GM21526 (cell line): ENCODE results near the gene A4GALT.
"Not testable (repeated sequence)": the region's sequence is repeated elsewhere in the genome, so short reads cannot be mapped to it uniquely, and the experiment has no call there.

Source experiments
- ATAC-seq: cut with Tn5 transposase; IDR thresholded peaks from one replicate; pipeline ENCODE4 v1.9.1; 2021; ENCODE audit warnings: moderate library complexity; ENCODE audit not compliant: unreplicated experiment, low FRiP score

A4GALT gene

GRCh38 chr22:42743501-42743991 is 22.9 kb upstream of the A4GALT start:
- ATAC-seq = no peak

DNA sequence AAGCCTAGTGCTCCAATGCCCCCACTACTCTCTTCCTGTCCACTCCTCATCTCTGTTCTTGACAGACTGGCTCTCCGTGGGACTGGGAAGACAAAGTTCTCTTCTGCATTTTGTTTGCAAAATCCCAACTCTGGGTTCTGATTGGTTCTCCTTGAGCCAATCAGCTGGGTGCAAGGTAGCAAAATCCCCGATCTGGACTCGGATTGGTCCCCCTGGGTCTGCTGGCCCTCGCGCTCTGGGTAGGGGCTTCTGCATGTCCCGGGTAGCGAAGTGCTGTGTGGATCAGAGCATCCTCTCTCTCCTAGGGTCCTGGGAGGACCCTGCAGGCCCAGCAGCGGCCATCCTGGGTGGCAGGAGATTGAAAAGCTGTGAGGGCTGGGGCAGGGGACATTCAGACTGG is 22.3 kb upstream of the A4GALT start:
- no peak for ATAC-seq

DNA sequence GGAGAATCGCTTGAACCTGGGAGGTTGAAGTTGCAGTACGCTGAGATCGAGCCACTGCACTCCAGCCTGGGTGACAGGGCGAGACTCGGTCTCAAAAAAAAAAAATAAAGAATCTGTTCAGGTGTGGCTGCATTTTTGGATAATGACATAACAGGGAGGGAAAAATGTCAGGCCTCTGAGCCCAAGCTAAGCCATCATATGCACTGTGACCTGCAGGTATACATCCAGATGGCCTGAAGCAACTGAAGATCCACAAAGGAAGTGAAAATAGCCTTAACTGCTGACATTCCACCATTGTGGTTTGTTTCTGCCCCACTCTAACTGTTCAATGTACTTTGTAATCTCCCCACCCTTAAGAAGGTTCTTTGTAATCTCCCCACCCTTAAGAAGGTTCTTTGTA is 19.6 kb upstream of the A4GALT start:
- not testable (repeated sequence) for ATAC-seq

DNA sequence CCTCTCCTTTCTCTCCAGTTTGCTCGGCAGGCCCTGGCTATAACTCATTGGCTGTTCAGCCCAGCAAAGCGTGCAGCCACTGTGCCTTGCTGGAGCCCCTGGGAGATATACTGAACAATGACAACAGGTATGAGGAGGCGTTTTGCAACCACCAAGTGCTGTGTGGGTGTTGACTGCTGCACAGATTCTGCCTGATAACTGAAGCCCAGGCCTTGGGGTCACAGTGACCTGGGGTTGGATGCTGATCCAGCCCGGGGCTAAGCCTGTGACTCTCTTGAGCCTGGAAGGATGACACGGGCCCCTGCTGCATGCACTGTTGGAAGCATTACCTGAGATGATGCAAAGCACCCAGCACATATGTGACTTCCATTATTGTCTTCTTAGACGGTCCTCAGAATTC is 13.7 kb upstream of the A4GALT start:
- no peak for ATAC-seq

DNA sequence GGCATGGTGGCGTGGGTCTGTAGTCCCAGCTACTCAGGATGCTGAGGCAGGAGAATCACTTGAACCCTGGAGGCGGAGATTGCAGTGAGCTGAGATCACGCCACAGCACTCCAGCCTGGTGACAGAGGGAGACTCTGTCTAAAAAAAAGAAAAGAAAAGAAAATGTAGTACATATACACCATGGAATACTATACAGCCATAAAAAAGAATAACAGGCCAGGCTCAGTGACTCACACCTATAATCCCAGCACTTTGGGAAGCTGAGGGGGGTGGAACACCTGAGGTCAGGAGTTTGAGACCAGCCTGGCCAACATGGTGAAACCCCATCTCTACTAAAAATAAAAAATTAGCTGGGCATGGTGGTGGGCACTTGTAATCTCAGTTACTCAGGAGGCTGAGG is 12.7 kb upstream of the A4GALT start:
- not testable (repeated sequence) for ATAC-seq

DNA sequence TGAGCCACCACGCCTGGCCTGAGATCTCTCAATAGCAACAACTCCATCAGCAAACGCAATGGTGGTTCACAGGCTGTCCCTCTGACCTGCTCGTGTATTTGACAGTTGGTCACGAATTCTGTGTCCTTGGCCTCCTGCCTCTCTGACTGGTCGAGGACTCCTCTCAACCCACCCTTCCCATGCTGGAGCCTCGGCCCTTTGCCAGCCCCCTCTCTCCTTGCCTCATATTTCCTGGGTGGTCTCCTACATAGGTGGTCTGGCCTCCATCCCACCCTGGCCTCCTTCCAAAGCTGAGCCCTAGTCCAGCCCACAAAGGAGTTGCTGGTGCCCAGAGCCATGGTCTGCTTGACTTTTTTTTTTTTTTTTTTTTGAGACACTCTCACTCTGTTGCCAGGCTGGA is 11.4 kb upstream of the A4GALT start:
- no peak for ATAC-seq

- ATAC-seq = no peak
Measured at GRCh38 chr22:42726811-42727210, 6.1 kb upstream of the A4GALT start.

GRCh38 chr22:42725606-42726355 is 5.1 kb upstream of the A4GALT start:
- no peak for ATAC-seq

- no peak for ATAC-seq
Measured at GRCh38 chr22:42724062-42724461, 3.4 kb upstream of the A4GALT start.

GRCh38 chr22:42721045-42721434 is 370 bp upstream of the A4GALT start:
- ATAC-seq = no peak

- no peak for ATAC-seq
Measured at GRCh38 chr22:42719656-42720262, 911 bp downstream of the A4GALT start.

GRCh38 chr22:42719133-42719532 is 1.5 kb downstream of the A4GALT start:
- no peak for ATAC-seq

DNA sequence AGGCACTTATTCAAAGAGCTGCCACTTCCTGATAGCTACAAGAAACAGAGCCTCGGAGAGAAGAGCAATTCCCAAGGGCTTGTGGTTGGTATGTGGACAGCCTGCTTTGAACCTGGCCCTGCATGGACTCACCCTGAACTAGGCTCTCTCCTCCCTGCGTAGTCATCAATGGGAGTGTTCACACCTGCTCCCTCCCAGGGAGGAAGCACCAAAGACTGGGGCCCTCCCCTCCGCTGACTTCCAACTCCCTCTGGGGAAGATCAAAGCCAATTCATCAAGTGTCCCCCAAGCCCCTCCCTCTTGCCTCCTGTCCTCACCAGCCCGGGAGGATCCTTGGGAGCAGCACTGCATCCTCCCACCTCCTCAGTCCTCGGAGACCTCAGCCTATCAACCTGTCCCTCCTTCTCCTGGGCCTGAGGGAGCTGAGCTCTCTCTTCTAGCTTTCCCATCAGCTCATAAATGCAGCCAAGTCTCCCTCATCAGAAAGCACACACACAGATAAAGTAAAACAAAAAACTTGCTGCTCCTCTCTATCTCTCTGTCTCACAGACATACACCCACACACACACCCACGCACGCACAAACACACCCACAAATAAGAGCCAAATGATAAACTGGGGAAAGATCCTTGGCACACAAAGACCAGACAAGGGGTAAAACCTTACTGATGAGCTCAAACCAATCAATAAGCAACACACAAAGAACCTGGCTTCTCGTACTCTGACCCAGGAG is 3.3 kb downstream of the A4GALT start:
- ATAC-seq = no peak

DNA sequence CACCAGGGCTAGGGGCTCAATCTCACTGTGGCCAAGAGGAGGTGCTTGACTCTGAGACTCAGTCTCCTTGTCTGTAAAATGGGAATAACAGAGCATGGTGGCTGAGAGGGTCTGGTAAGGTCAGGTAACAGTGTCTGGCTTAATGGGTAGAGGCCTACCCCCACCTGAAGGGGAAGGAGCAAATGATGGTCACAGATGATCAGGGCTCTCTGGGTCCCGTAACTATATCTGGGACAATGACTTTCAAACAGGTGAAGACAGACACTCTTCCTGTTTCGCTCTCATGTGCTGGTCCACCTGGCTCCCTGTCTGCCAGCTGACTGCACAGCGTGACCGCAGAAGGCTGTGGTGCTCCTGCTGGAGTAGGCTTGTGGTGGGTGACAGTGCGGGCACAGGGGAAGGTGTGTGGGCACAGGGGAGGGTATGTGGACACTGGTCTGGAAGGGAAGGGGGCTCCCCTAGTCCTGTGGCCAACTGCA is 4.0 kb downstream of the A4GALT start:
- ATAC-seq = no peak

DNA sequence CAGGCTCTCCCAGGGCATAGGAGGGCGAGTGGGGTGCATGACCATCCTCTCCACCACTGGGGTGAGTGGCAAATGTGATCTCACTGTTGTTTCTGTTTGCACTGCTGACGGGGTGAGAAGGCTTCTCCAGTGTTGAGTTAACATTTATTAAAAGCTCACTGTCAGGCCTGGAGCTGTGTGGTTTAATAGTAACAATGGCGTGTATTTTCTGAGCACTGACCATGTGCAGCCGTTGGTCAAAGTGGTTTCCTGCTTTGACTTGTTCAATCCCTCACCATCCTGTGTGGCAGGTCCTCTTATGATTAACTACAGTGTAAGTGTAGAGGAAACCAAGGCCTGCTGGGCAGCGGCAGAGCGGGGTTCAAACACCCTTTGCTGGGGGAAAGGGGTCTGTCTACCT is 4.4 kb downstream of the A4GALT start:
- no peak for ATAC-seq

- ATAC-seq = no peak
Measured at GRCh38 chr22:42714768-42715390, 5.8 kb downstream of the A4GALT start.

DNA sequence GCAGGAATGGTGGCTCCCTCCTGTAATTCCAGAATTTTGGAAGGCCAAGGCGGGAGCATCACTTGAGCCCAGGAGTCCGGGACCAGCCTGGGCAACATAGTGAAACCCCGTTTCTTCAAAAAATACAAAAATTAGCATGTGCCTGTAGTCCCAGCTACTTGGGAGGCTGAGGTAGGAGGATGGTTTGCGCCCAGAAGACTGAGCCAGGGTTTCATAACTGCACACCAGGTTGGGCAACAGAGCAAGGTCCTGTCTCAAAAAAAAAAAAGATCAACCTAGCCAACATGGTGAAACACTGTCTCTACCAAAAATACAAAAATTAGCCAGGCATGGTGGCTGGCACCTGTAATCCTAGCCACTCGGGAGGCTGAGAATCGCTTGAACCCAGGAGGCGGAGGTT is 6.4 kb downstream of the A4GALT start:
- ATAC-seq = no peak

GRCh38 chr22:42711895-42712837 is 8.5 kb downstream of the A4GALT start:
- ATAC-seq = no peak

DNA sequence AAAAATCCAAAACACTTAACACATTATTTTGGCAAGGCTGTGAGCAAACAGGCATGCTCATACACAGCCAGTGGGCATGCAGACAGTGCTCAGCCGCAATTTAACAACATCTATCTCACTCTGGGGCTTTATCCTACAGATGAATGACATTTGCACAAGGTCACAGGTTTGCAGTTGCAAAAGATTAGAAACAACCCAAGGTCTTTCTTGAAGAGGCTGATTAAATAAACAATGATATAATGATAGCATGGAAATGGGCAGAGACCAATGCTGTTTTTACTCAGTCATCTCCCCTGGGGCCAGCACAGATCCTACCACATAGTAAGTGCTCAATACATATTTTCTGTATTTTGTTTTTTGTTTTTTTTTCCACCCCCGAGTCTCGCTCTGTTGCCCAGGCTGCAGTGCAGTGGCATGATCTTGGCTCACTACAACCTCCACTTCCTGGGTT is 9.4 kb downstream of the A4GALT start:
- no peak for ATAC-seq

GRCh38 chr22:42708417-42708816 is 12.3 kb downstream of the A4GALT start:
- ATAC-seq = no peak
